Ectodermal cell (in vitro differentiated cells): ENCODE results near the gene MICU1.

ENCODE experiments used
- H3K27ac ChIP-seq: 2 replicates; pipeline ENCODE4 v1.7.0; 2013; ENCODE audit warnings: mild to moderate bottlenecking, low read depth, low read length; ENCODE audit not compliant: insufficient read depth, poor library complexity, severe bottlenecking
- H3K27me3 ChIP-seq: 2 replicates; pipeline ENCODE4 v1.7.0; 2013; ENCODE audit warnings: mild to moderate bottlenecking, low read length; ENCODE audit not compliant: insufficient read depth, control insufficient read depth, poor library complexity, severe bottlenecking
- H3K36me3 ChIP-seq: one replicate; pipeline ENCODE4 v1.7.0; 2013; ENCODE audit warnings: low read length; ENCODE audit not compliant: control insufficient read depth, insufficient read depth
- H3K4me1 ChIP-seq: one replicate; pipeline ENCODE4 v1.7.0; 2013; ENCODE audit warnings: low read length; ENCODE audit not compliant: control insufficient read depth, insufficient read depth
- H3K4me3 ChIP-seq: 2 replicates; pipeline ENCODE4 v1.7.0; 2013; ENCODE audit warnings: low read depth, low read length, control low read depth; ENCODE audit not compliant: insufficient read depth
- H3K9me3 ChIP-seq: 2 replicates; pipeline ENCODE4 v1.7.0; 2013; ENCODE audit warnings: mild to moderate bottlenecking, low read length, moderate library complexity; ENCODE audit not compliant: control insufficient read depth
- WGBS, 2 experiments: methylation state at CpG; one replicate each; pipeline ENCODE4 v1.1.7; 2013; ENCODE audit warnings: missing lambda C conversion rate in 2 of 2; 5-methylcytosine and 5-hydroxymethylcytosine counted together

MICU1 gene

GRCh38 chr10:72598769-72599701 is 26.8 kb downstream of the MICU1 start:
- H3K27me3 ChIP-seq, result no peaks in the 10 kb centered on the region
- WGBS, 2 experiments, result 58 to 60% methylated on average over 4 of the region's 4 CpGs
- peak overlapping the region; percentile 44 for H3K27ac ChIP-seq
- H3K4me3 ChIP-seq, result no peak overlapping the region
- H3K9me3 ChIP-seq, result no peaks in the 10 kb centered on the region
- H3K36me3 ChIP-seq, result no peaks in the 10 kb centered on the region
- no peaks in the 10 kb centered on the region for H3K4me1 ChIP-seq

GRCh38 chr10:72597897-72598296 is 28.0 kb downstream of the MICU1 start:
- Histone ChIP-seq H3K4me3 (no peak overlapping the region), H3K36me3 (no peaks in the 10 kb centered on the region), H3K9me3 (no peaks in the 10 kb centered on the region), H3K4me1 (no peaks in the 10 kb centered on the region), H3K27me3 (no peaks in the 10 kb centered on the region), H3K27ac (no peak overlapping the region)
- 92 to 100% methylated on average over 1 of the region's 1 CpG for WGBS, 2 experiments

- Histone ChIP-seq H3K4me3 (no peak overlapping the region), H3K9me3 (no peaks in the 10 kb centered on the region)
- WGBS, 2 experiments, result 100% methylated on average over 1 of the region's 1 CpG
Measured at GRCh38 chr10:72595436-72595835, 30.4 kb downstream of the MICU1 start.

GRCh38 chr10:72593963-72594362 is 31.9 kb downstream of the MICU1 start:
- Histone ChIP-seq H3K27me3 (no peaks in the 10 kb centered on the region), H3K4me3 (no peak overlapping the region), H3K9me3 (no peaks in the 10 kb centered on the region), H3K36me3 (no peaks in the 10 kb centered on the region), H3K27ac (no peak overlapping the region), H3K4me1 (no peaks in the 10 kb centered on the region)
- WGBS, 2 experiments, result 100% methylated on average over 1 of the region's 1 CpG

More at GRCh38 chr10:72595436-72595835, 30.4 kb downstream of the MICU1 start:
- Histone ChIP-seq H3K4me1 (no peaks in the 10 kb centered on the region), H3K27ac (no peak overlapping the region), H3K27me3 (no peaks in the 10 kb centered on the region), H3K36me3 (no peaks in the 10 kb centered on the region)

GRCh38 chr10:72588266-72588665 is 37.6 kb downstream of the MICU1 start:
- Histone ChIP-seq H3K9me3 (no peaks in the 10 kb centered on the region), H3K36me3 (no peaks in the 10 kb centered on the region), H3K27ac (no peak overlapping the region), H3K27me3 (no peaks in the 10 kb centered on the region), H3K4me3 (no peak overlapping the region), H3K4me1 (no peaks in the 10 kb centered on the region)
- 87 to 91% methylated on average over 2 to 3 of the region's 3 CpGs for WGBS, 2 experiments

GRCh38 chr10:72587568-72587967 is 38.3 kb downstream of the MICU1 start:
- no peaks in the 10 kb centered on the region for H3K36me3 ChIP-seq
- no peaks in the 10 kb centered on the region for H3K27me3 ChIP-seq
- H3K27ac ChIP-seq, result no peak overlapping the region
- H3K9me3 ChIP-seq, result no peaks in the 10 kb centered on the region
- no peak overlapping the region for H3K4me3 ChIP-seq
- WGBS, 2 experiments, result 88 to 94% methylated on average over 5 of the region's 5 CpGs
- H3K4me1 ChIP-seq, result no peaks in the 10 kb centered on the region

- Histone ChIP-seq H3K27me3 (no peaks in the 10 kb centered on the region), H3K4me3 (no peak overlapping the region), H3K27ac (no peak overlapping the region), H3K9me3 (no peaks in the 10 kb centered on the region), H3K4me1 (no peaks in the 10 kb centered on the region), H3K36me3 (no peaks in the 10 kb centered on the region)
- WGBS, 2 experiments, result 94 to 98% methylated on average over 4 of the region's 4 CpGs
Measured at GRCh38 chr10:72574636-72575035, 51.2 kb downstream of the MICU1 start.

GRCh38 chr10:72573079-72573478 is 52.8 kb downstream of the MICU1 start:
- no peaks in the 10 kb centered on the region for H3K4me1 ChIP-seq
- H3K27ac ChIP-seq, result no peak overlapping the region
- H3K27me3 ChIP-seq, result no peaks in the 10 kb centered on the region
- H3K9me3 ChIP-seq, result no peaks in the 10 kb centered on the region
- WGBS, 2 experiments, result 95 to 100% methylated on average over 1 of the region's 2 CpGs
- no peaks in the 10 kb centered on the region for H3K36me3 ChIP-seq
- H3K4me3 ChIP-seq, result no peak overlapping the region

GRCh38 chr10:72567889-72568640 is 57.8 kb downstream of the MICU1 start:
- 72 to 90% methylated on average over 3 to 4 of the region's 4 CpGs for WGBS, 2 experiments
- no peaks in the 10 kb centered on the region for H3K9me3 ChIP-seq
- H3K27me3 ChIP-seq, result no peaks in the 10 kb centered on the region
- H3K27ac ChIP-seq, result no peak overlapping the region
- no peak overlapping the region for H3K4me3 ChIP-seq
- no peaks in the 10 kb centered on the region for H3K4me1 ChIP-seq
- H3K36me3 ChIP-seq, result no peaks in the 10 kb centered on the region

- Histone ChIP-seq H3K27ac (no peak overlapping the region), H3K4me1 (no peaks in the 10 kb centered on the region), H3K27me3 (no peaks in the 10 kb centered on the region), H3K9me3 (no peaks in the 10 kb centered on the region), H3K36me3 (no peaks in the 10 kb centered on the region), H3K4me3 (no peak overlapping the region)
- WGBS, 2 experiments, result 96 to 99% methylated on average over 3 of the region's 3 CpGs
Measured at GRCh38 chr10:72567421-72567820, 58.5 kb downstream of the MICU1 start.
